ENCODE results near the gene P4HB.

P4HB gene

DNA sequence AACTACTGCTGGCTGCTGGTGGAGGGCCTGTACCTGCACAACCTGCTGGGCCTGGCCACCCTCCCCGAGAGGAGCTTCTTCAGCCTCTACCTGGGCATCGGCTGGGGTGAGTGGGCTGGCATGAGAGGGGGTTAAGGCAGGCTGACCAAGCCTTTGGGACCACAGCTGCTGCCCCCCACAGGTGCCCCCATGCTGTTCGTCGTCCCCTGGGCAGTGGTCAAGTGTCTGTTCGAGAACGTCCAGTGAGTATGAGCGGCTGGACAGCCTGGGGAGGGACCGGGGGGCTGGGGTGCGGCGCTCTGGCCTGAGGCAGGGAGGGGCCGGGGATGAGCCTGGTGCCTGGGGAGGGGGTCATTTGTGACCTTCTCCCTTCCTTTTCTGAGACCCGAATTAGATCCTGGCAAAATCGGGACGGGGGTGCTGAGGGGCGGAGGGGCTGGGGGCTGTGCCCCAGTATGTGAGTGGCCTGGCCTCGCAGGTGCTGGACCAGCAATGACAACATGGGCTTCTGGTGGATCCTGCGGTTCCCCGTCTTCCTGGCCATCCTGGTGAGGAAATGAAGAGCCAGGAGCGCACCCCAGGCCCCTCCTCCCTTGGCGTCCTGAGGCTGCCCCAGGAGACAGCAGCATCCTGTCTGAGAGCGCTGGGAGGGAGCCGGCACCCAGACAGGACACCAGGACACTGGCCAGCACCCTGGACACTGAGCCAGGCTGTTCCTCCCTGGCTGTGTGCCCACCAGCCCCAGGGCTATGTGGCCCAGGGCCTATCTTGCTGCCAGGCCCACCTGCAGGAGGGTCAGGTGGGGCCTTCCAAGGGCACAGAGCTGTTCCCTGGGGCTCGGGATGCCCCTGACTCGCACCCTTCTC, 48.4 kb downstream of the P4HB start:
- DNase-seq (ENCODE audit: low read depth in 3 of 3): no peak

DNA sequence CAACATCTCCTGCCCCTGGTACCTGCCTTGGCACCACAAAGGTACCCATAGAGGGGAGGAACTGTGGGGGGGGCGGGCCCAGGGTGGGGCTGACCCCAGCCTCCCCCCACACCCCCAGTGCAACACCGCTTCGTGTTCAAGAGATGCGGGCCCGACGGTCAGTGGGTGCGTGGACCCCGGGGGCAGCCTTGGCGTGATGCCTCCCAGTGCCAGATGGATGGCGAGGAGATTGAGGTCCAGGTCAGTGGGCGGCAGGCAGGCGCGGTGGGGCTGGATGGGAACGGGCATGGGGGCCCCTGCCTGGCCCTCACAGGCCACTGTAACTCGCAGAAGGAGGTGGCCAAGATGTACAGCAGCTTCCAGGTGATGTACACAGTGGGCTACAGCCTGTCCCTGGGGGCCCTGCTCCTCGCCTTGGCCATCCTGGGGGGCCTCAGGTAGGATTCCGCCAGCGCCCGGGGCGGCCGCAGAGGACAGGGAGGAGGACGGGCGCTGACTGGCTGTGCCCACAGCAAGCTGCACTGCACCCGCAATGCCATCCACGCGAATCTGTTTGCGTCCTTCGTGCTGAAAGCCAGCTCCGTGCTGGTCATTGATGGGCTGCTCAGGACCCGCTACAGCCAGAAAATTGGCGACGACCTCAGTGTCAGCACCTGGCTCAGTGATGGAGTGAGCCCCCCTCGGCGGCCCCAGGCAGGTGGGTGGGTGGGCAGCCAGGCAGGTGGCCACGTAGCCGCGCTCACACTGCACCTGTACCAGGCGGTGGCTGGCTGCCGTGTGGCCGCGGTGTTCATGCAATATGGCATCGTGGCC, 49.2 kb downstream of the P4HB start:
- no peak for DNase-seq (ENCODE audit: low read depth in 3 of 3)

DNA sequence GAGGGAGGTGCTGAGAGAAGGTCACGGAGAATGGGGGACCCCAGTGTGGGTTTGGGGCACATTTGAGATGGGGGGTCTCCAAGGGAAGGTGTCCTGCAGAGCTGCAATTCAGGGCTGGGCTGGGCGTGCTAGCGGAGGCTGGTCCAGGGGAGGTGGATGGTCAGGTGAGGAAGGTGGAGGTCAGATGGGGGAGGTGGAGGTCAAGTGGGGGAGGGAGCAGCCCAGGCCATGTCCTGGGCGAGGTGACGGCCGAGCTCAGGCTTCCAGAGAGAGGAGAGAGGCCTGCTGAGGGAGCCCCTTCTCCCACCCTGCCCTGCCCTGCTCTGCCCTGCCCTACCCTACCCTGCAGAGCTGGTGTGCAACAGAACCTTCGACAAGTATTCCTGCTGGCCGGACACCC, 49.9 kb downstream of the P4HB start:
- no peak for DNase-seq (ENCODE audit: low read depth in 3 of 3)

DNA sequence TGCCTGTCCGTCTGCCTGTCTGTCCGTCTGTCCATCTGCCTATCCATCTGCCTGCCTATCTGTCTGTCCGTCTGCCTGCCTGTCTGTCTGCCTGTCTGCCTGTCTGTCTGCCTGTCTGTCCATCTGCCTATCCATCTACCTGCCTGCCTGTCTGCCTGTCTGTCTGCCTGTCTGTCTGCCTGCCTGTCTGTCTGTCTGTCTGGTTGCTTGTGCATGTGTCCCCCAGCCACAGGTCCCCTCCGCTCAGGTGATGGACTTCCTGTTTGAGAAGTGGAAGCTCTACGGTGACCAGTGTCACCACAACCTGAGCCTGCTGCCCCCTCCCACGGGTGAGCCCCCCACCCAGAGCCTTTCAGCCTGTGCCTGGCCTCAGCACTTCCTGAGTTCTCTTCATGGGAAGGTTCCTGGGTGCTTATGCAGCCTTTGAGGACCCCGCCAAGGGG, 50.8 kb downstream of the P4HB start:
- DNase-seq (ENCODE audit: low read depth in 3 of 3): no peak

DNA sequence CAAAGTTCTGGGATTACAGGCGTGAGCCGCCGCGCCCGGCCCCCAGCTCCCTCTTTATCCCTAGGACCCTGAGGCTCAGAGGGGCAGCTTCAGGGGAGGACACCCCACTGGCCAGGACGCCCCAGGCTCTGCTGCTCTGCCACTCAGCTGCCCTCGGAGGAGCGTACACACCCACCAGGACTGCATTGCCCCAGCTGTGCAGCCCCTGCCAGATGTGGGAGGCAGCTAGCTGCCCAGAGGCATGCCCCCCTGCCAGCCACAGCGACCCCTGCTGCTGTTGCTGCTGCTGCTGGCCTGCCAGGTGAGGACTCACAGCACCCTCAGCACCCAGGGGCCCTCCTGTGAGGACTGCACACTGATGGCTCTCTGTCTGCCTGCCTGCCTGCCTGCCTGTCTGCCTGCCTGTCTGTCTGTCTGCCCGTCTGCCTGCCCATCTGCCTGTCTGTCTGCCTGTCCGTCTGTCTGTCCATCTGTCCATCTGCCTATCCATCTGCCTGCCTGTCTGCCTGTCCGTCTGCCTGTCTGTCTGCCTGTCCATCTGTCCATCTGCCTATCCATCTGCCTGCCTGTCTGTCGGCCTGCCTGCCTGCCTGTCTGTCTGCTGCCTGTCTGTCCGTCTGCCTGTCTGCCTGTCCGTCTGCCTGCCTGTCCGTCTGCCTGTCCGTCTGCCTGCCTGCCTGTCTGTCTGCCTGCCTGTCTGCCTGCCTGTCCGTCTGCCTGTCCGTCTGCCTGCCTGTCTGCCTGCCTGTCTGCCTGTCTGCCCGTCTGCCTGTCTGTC, 51.4 kb downstream of the P4HB start:
- no peak for DNase-seq (ENCODE audit: low read depth in 3 of 3)

DNA sequence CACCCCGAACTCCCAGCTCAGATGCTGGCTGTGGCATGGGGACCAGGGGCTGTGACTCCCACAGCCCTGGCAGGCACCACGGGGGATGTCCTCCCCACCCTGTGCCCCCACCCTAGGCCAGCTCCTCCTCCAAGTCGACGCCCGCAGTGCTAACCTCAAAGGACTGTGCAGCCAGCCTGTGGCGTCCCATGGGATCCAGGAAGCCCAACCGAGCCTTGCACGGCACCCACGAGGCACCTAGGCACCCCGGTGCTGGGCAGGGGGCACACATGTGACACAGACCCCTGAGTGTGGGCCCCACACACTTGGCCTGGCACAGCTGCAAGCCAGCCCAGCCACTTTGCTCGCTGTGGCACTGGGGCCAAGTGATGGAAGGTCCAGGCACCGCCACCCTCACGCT, 52.5 kb downstream of the P4HB start:
- DNase-seq (ENCODE audit: low read depth in 3 of 3): no peak

DNA sequence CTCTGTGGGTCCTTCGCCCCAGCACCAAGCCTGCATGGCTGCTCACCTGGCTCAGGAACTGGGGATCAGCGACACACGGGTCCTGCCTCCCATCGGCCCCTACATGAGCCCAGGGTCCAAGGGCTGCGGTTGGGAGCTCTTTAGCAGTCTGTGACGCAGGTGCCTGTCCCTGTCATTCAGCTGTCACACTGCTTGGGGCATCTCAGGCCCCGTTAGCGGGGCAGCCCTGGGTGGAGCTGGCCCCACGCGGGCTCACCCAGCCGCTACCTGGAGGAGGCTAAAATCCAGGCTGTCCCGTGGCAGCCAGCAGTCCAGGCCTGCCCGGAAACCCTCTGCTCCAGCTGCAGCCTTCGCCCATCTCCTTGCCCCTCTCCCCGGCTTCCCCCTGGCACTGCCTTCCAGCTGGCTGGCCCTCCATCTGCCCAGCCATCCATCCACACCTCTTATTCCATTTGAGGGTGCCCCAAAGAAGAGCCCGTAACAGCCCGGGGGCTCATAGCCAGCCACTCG, 53.1 kb downstream of the P4HB start:
- no peak for DNase-seq (ENCODE audit: low read depth in 3 of 3)

DNA sequence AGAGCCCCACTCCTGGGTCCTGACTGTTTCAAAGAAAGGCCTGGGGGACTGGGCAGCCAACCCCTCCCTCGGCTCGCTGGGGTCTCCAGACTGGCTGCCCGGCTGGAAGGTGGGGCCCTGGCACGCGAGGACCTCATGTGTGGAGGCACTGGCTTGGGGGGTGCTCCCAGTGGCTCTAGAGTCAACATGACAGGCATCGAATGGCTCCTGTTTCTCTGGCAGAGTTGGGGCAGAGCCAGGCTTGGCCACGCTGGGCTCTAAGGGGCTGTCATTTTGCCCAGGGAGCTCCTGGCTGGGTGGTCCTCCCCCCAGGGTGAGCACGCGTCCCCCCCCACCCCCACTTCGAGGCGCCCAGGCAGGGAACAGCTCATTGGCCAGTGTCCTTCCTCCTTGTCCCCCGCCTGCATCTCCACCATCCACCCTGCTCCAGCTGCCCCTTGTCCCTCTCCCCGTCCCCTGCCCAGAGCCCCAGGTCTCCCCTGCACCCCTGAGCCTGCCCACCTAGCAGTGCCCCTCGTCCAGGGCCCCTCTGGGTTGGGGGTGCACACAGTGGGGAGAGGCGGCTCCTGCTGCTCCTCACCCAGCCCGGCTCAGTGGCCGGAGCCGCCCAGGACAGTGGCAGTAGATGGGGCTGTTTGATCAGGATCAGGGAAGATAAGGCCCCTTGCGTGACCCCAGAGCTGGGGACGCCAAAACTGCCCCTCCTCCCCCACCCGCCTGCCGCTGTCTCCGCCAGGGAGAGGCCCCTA, 53.7 kb downstream of the P4HB start:
- no peak for DNase-seq (ENCODE audit: low read depth in 3 of 3)

DNA sequence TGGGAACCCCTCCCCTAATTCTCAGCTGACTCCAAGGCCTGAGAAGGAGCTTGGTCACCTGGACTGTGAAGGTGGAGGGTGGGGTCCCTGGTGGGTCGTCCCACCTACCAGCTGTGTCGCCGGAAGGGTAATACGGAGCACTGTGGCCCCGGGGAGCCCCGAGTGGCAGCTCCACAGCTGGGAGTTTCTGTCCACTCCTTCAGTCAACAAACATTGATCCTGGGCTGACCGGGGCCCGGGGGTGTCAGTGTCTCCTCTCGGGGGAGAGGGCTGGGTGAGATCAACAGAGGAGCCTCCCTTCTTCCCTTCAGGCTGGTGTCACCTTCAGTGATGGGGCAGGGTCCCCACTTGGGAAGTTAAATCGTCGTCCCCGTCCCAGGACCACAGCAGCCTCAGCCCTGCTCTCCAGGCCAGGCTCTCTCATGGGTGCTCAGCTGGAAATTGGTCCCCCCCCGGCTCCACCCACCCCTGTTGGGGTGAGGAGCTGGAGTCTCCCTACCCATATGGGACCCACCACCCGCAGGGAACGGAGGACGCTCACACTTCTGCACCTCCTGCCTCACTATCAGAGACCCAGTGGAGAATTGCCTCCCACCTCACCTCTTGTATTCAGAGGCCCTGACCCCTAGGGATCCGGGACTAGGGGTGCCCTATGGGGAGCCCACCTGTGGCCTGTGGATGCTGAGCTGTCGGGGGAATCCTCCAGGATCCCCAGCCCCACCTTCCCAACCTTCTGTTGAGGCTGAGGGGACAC, 54.5 kb downstream of the P4HB start:
- no peak for DNase-seq (ENCODE audit: low read depth in 3 of 3)

DNA sequence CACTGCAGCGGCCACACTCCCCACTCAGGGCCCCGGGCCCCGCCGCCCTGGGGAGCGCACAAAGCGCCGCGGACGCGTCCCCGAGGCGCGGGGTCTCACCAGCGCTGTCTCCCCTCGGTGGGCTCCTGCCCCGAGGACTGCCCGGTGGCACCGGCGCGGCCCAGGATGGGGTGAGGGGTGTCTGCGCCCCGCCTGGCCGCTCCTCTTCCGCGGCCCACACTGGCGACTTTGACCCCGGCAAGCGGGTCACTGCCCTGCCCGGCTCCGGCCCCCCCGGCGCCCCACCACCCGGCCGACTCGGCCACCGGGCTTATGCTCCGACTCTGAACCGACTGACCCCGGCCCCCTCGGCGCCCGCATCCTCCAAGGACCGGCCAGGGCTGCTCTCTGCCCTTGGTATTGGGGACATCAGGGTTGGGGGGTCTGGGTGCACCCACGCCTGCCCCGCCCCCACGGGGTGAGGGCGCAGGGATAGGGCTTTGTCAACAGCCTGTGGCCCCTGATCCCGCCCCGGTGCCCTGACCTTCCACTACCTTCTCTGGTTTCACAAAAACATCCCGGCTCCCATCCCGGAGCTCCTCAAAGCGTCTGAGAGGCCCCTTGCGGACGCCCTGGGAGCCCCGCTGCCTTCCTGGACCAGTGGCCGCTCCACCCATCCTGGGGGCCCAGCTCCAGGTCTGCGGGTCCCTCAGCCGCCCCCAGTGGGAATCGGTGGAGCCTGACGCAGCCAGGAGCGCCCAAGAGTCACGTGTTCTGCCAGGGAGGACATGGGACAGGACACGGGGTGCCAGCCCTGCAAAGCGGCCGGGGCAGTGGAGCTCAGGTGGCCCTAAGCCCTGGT, 55.6 kb downstream of the P4HB start:
- DNase-seq (ENCODE audit: low read depth in 3 of 3): no peak

DNA sequence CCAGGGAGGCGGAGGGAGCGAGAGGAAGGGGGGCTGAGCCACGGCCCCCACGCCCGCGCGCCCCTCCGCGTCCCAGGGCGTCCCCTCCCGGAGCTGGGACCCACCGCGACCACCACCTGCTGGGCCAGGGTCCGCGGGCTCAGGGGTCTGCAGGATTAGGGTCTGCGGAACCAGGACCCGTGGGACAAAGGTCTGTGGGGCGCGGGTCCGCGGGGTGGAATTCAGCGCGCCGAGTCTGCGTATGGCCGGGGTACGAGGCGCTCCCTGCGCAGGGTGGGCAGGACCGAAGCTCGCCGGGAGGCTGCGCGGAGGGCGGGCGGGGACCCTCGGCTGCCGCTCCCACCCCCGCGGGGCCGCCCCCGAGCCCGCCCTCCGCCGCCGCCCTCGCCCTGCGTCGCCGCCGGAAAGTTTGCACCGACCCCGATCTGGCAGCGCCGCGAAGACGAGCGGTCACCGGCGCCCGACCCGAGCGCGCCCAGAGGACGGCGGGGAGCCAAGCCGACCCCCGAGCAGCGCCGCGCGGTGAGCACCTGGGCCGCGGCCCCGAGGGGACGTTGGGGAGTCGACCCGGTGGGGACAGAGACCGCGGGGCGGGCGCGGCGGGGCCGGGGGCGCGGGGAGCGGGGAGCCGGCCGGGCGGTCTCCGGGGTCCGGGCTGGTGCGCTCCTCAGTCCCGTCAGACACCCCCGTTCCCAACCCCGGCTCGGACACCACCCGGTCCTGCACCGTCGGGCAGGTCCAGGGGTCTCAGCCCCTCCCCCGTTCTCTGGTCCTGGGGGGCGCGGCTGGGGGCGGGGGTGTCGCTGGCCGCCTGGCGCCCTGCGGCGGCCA, 56.4 kb downstream of the P4HB start, which contains the start of gene GCGR:
Gene GCGR, plus strand, starts transcription at position 423 of the 831 bp plus-strand sequence. CDS start 4,869 bp downstream, outside the sequence.
- DNase-seq (ENCODE audit: low read depth in 3 of 3): no peak

DNA sequence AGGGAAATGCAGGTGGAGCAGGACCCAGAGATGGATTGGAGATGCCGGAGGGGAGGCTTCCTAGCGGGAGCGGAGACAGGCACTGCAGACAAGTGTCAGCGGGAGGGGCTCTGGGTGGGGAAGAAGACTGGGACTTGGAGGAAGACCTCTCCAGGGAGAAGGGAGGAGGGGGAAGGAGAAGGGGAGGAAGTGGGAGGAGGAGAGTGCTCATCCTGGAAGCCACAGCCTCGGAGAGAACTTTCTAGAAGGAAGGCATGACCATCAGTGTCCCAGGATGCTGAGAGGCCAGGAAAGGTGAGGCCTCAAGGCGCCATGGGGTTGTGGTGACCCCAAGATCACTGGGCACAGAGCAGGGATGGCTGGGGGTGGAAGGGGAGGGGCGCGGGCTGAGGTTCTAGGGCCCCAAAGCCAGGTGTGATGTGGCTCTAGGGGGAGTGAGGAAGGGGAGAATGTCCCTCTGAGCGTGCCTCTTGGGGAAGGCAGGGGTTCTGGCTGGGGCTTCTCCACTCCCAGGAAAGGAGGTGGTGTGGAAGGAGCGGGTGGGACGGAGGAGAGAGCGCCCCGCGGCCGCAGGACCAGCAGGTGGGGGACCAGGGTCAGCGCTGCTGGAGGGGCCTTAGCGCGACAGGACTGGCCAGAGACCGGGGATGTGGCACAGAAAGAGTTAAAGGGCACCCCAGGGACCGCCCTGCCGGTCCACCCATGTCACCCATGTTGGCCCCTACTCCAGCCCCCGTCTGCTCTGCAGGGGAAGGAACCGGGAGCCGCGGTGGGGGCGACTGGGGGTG, 57.3 kb downstream of the P4HB start:
- DNase-seq (ENCODE audit: low read depth in 3 of 3): no peak

DNA sequence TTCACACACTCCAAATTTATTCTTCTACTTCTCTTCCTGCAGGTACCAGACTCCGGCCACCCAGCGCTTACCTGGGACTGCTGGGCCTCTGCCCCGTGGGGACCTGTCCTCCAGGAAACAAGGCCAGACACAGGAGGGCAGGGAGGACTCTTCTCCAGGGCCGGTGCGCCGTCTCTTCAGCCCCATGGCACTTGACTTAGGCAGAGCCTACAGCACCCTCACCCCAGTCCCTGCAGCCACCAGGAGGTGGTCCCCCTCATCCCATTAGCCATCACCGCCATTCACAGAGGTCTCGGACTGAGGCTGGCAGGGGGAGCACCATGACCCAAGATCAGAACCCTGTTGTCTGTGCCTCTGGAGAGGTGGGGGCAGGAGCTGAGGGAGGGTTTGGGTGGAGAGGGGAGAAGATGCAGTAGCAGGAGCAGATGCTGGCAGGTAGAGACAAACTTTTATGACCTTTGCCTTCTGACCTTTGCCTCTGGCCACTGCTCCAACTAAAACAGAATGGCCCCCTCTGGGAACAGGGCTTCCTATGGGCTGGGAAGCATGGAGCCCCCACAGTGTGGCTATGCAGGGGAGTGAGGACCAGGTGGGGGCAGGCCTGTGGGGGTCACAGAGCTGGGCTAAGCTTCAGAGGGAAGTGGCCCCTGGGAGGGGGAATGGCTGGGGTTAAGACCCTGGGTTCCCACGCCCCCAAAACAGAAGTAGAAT, 58.1 kb downstream of the P4HB start:
- no peak for DNase-seq (ENCODE audit: low read depth in 3 of 3)

DNA sequence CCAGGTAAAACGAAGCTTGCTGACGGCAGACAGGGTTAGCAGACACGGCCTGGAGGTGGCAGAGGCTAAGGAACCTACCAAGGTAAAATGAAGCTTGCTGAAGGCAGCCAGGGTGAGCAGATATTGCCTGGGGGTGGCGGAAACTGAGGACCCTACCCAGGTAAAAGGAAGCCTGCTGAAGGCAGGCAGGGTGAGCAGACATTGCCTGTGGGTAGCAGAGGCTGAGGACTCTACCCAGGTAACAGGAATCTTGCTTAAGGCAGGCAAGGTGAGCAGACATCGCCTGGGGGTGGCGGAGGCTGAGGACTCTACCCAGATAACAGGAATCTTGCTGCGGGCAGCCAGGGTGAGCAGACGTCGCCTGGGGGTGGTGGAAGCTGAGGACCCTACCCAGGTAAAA, 59.0 kb downstream of the P4HB start:
- no peak for DNase-seq (ENCODE audit: low read depth in 3 of 3)

DNA sequence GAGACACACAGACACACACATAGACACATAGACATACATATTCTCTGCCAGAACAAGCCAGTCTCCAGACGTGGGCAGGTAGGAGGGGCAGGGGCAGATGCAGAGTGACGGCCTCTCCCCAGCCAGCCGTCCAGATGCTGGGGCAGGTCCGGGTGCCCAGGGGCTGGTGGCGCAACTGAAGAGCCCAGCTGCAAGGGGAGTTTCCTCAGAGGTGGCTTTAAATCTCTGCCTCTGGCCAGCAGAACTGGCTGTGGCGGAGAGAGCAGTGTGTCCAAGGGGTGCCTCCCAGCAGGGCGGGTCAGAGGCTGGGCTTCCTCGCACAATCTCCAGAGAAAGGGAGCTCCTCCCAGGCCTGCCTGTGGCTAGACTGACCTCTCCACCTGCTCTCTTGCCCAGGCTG, 65.8 kb downstream of the P4HB start:
- DNase-seq (ENCODE audit: low read depth in 3 of 3): no peak

DNA sequence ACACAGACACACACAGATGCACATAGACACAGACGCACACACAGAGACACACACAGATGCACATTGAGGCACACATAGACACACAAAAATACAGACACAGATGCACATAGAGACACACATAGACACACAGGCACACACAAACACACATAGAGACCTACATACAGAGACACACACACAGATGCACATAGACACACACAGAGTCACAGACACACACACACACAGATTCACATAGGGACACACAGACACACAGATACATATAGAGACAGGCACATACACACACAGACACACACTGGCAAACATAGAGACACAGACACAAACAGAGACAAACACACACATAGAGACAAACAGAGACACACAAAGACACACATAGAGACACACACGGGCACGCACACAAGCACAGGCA, 66.3 kb downstream of the P4HB start:
- no peak for DNase-seq (ENCODE audit: low read depth in 3 of 3)

Measured in stimulated activated CD4-positive, alpha-beta T cell treated with anti-CD3 and anti-CD28 coated beads, TNF-alpha, amount 100 ng/mL, for 4 hours (primary cell).